Retinal pigment epithelial cell (primary cell): ENCODE results near the gene HNRNPF.
"Not testable (repeated sequence)": the region's sequence is repeated elsewhere in the genome, so short reads cannot be mapped to it uniquely, and the experiment has no call there.

ENCODE experiments used
- DNase-seq: peaks from one replicate; pipeline ENCODE4 v3.0.0-alpha.2; 2010; ENCODE audit warnings: low read depth
- H3K4me3 ChIP-seq: 2 replicates; pipeline ENCODE4 v1.5.1; 2011; ENCODE audit warnings: mild to moderate bottlenecking, low read length, control low read depth, moderate library complexity
- CTCF ChIP-seq: conservative IDR thresholded peaks from 2 replicates; pipeline ENCODE4 v1.5.1; 2011; ENCODE audit warnings: low read depth, low read length, control low read depth, inconsistent platforms

Gene HNRNPF

GRCh38 chr10:43427166-43427825 is 18.3 kb upstream of the HNRNPF start:
- H3K4me3 ChIP-seq, result no peak overlapping the region
- DNase-seq, result no peak
- TF ChIP-seq CTCF, result no peak

- H3K4me3 ChIP-seq, DNase-seq: not testable (repeated sequence)
Measured at GRCh38 chr10:43426476-43426875, 17.5 kb upstream of the HNRNPF start.

- no peak for TF ChIP-seq CTCF
- no peak overlapping the region for H3K4me3 ChIP-seq
- no peak for DNase-seq
Measured at GRCh38 chr10:43424416-43424815, 15.4 kb upstream of the HNRNPF start.

- not testable (repeated sequence) for H3K4me3 ChIP-seq, DNase-seq
Measured at GRCh38 chr10:43421944-43422343, 13.0 kb upstream of the HNRNPF start.

- no peak for DNase-seq
- no peak for TF ChIP-seq CTCF
Measured at GRCh38 chr10:43421519-43421918, 12.5 kb upstream of the HNRNPF start.

GRCh38 chr10:43421201-43421507 is 12.2 kb upstream of the HNRNPF start:
- H3K4me3 ChIP-seq, result peak overlapping the region; percentile 53
- no peak for TF ChIP-seq CTCF
- no peak for DNase-seq

More at GRCh38 chr10:43421519-43421918, 12.5 kb upstream of the HNRNPF start:
- no peak overlapping the region for H3K4me3 ChIP-seq

- no peak for DNase-seq
- TF ChIP-seq CTCF, result peak; percentile 28
- peak overlapping the region; percentile 53 for H3K4me3 ChIP-seq
Measured at GRCh38 chr10:43420369-43421200, 11.6 kb upstream of the HNRNPF start.

- TF ChIP-seq CTCF, result no peak
Measured at GRCh38 chr10:43419997-43420368, 11.0 kb upstream of the HNRNPF start.

More at GRCh38 chr10:43419997-43420368, 11.0 kb upstream of the HNRNPF start:
- DNase-seq, result no peak
- H3K4me3 ChIP-seq, result peak overlapping the region; percentile 31
